ENCODE measurements around the gene ITPKB.
A peak's percentile ranks its signal among the peaks of the same experiment; 100 is the strongest.
"Not testable (repeated sequence)": the region's sequence is repeated elsewhere in the genome, so short reads cannot be mapped to it uniquely, and the experiment has no call there.

Gene ITPKB

GRCh38 chr1:226738995-226739695, at the start of gene ITPKB:
Gene ITPKB, minus strand, starts transcription at chr1:226739282. Its CDS starts 1,824 bp downstream, at chr1:226737458.
- DNase-seq: peak; percentile 72

GRCh38 chr1:226787638-226788037, 48.6 kb upstream of the ITPKB start:
- DNase-seq: no peak

- DNase-seq: no peak
Measured at GRCh38 chr1:226787071-226787470, 48.0 kb upstream of the ITPKB start.

- no peak for DNase-seq
Measured at GRCh38 chr1:226786550-226786949, 47.5 kb upstream of the ITPKB start.

- DNase-seq: no peak
Measured at GRCh38 chr1:226785805-226786204, 46.7 kb upstream of the ITPKB start.

GRCh38 chr1:226784081-226785049, 45.3 kb upstream of the ITPKB start:
- DNase-seq: no peak

GRCh38 chr1:226782845-226783601, 43.9 kb upstream of the ITPKB start:
- DNase-seq: no peak

GRCh38 chr1:226781937-226782609, 43.0 kb upstream of the ITPKB start:
- no peak for DNase-seq

GRCh38 chr1:226779561-226779960, 40.5 kb upstream of the ITPKB start:
- no peak for DNase-seq

GRCh38 chr1:226778657-226779058, 39.6 kb upstream of the ITPKB start:
- DNase-seq: no peak

- no peak for DNase-seq
Measured at GRCh38 chr1:226776975-226777374, 37.9 kb upstream of the ITPKB start.

GRCh38 chr1:226776066-226776465, 37.0 kb upstream of the ITPKB start:
- no peak for DNase-seq

- DNase-seq: no peak
Measured at GRCh38 chr1:226772446-226773139, 33.5 kb upstream of the ITPKB start.

GRCh38 chr1:226767170-226767569, 28.1 kb upstream of the ITPKB start:
- DNase-seq: not testable (repeated sequence)

GRCh38 chr1:226766565-226766964, 27.5 kb upstream of the ITPKB start:
- DNase-seq: no peak

- DNase-seq: no peak
Measured at GRCh38 chr1:226764533-226764932, 25.5 kb upstream of the ITPKB start.

- DNase-seq: no peak
Measured at GRCh38 chr1:226763905-226764264, 24.8 kb upstream of the ITPKB start.

- no peak for DNase-seq
Measured at GRCh38 chr1:226762988-226763904, 24.2 kb upstream of the ITPKB start.

GRCh38 chr1:226762055-226762454, 23.0 kb upstream of the ITPKB start:
- DNase-seq: no peak

GRCh38 chr1:226761322-226761721, 22.2 kb upstream of the ITPKB start:
- DNase-seq: no peak
